ENCODE results near the gene SYPL1. TPM values are rescaled to one million over a fixed set of nuclear protein-coding genes. Genes with fewer than 3 reads are reported as not detected.

The SYPL1 gene
- total and polyA plus RNA-seq, 2 donors (not counting 1 experiment from before 2014, with no cell fraction given), result 58.5 to 130 TPM

- Histone ChIP-seq H3K36me3 (replicated peaks in 1 of 2; ENCODE audit: control extremely low read depth in 1 of 2, control insufficient read depth in 1 of 2, extremely low read depth in 1 of 2, insufficient read depth in 2 of 2, low read length in 1 of 2) (peaks cover 10 to 72% of the 10 kb centered on the region in 2 experiments), H2AFZ (ENCODE audit: insufficient read depth, low read depth, low read length, poor library complexity, severe bottlenecking) (no peak overlapping the region), H3K27me3 (replicated peaks in 1 of 4; ENCODE audit: control extremely low read depth in 1 of 4, control insufficient read depth in 3 of 4, insufficient read depth in 4 of 4, low read length in 3 of 4) (no peaks in the 10 kb centered on the region), H3K4me1 (ENCODE audit: control insufficient read depth in 2 of 2, insufficient read depth in 2 of 2, low read length in 2 of 2) (peaks cover 30 to 61% of the 10 kb centered on the region in 2 donors), H3K27ac (ENCODE audit: low read length in 2 of 2) (peak overlapping the region in 1 of 2 donors; percentile 77), H3K4me2 (replicated peaks; ENCODE audit: low read depth, low read length, poor library complexity, severe bottlenecking) (no peak overlapping the region), H3K79me2 (ENCODE audit: control insufficient read depth, insufficient read depth, low read length) (peaks cover 48% of the 10 kb centered on the region), H3K4me3 (ENCODE audit: control extremely low read depth in 1 of 5, extremely low read depth in 1 of 5, insufficient read depth in 1 of 5, low read depth in 2 of 5, low read length in 4 of 5) (no peak overlapping the region), H4K20me1 (ENCODE audit: control insufficient read depth, insufficient read depth, low read length, poor library complexity, severe bottlenecking) (peaks cover 5% of the 10 kb centered on the region), H3K9me3 (ENCODE audit: control extremely low read depth in 1 of 3, control insufficient read depth in 2 of 3, insufficient read depth in 1 of 3, low read length in 2 of 3) (no peaks in the 10 kb centered on the region), H3K9ac (ENCODE audit: low read length) (no peak overlapping the region)
- intact Hi-C loops (cut with micrococcal nuclease), result loop anchor here (1.0 kb wide), 1 partner anchor 10 kb away; no protein-coding TSS in a partner anchor
- H3K27ac Mint-ChIP-seq, result no peak overlapping the region
- ChIA-PET CTCF (interaction anchor here (1.0 to 9.4 kb wide), 10 partner anchors 9 to 72 kb away, joined by 4 to 185 read pairs (median 8); no protein-coding TSS in a partner anchor), POLR2A (interaction anchor here (0.9 to 4.1 kb wide), 3 partner anchors 13 to 58 kb away, joined by 3 to 21 read pairs (median 3); no protein-coding TSS in a partner anchor)
- no peak for ATAC-seq (ENCODE audit: low read depth)
- TF ChIP-seq EZH2 (IDR thresholded peaks at IDR 0.05; ENCODE audit: borderline replicate concordance, insufficient read depth, low read depth, low read length, poor library complexity, severe bottlenecking) (no peak), CTCF (IDR thresholded peaks at IDR 0.05) (no peak)
- no peak for DNase-seq
- H3K4me1 Mint-ChIP-seq, result peaks cover 66% of the 10 kb centered on the region
- H3K4me3 Mint-ChIP-seq, result no peak overlapping the region
- no peaks in the 10 kb centered on the region for H3K27me3 Mint-ChIP-seq
- H3K9me3 Mint-ChIP-seq (ENCODE audit: insufficient read depth), result no peaks in the 10 kb centered on the region
- no CpG with 5 or more reads among the region's 1 CpG for WGBS (ENCODE audit: insufficient coverage)
Measured at GRCh38 chr7:106095634-106096033, 16.5 kb downstream of the SYPL1 start.

GRCh38 chr7:106094780-106095179 is 17.3 kb downstream of the SYPL1 start:
- Histone ChIP-seq H4K20me1 (ENCODE audit: control insufficient read depth, insufficient read depth, low read length, poor library complexity, severe bottlenecking) (no peaks in the 10 kb centered on the region), H3K4me3 (ENCODE audit: control extremely low read depth in 1 of 5, extremely low read depth in 1 of 5, insufficient read depth in 1 of 5, low read depth in 2 of 5, low read length in 4 of 5) (no peak overlapping the region), H3K36me3 (replicated peaks in 1 of 2; ENCODE audit: control extremely low read depth in 1 of 2, control insufficient read depth in 1 of 2, extremely low read depth in 1 of 2, insufficient read depth in 2 of 2, low read length in 1 of 2) (peaks cover 10 to 78% of the 10 kb centered on the region in 2 experiments), H3K27ac (ENCODE audit: low read length in 2 of 2) (peak overlapping the region in 1 of 2 donors; percentile 77), H3K4me2 (replicated peaks; ENCODE audit: low read depth, low read length, poor library complexity, severe bottlenecking) (no peak overlapping the region), H3K9ac (ENCODE audit: low read length) (no peak overlapping the region), H3K9me3 (ENCODE audit: control extremely low read depth in 1 of 3, control insufficient read depth in 2 of 3, insufficient read depth in 1 of 3, low read length in 2 of 3) (no peaks in the 10 kb centered on the region), H3K27me3 (replicated peaks in 1 of 4; ENCODE audit: control extremely low read depth in 1 of 4, control insufficient read depth in 3 of 4, insufficient read depth in 4 of 4, low read length in 3 of 4) (no peaks in the 10 kb centered on the region), H3K79me2 (ENCODE audit: control insufficient read depth, insufficient read depth, low read length) (peaks cover 39% of the 10 kb centered on the region), H2AFZ (ENCODE audit: insufficient read depth, low read depth, low read length, poor library complexity, severe bottlenecking) (no peak overlapping the region), H3K4me1 (ENCODE audit: control insufficient read depth in 2 of 2, insufficient read depth in 2 of 2, low read length in 2 of 2) (peaks cover 33 to 61% of the 10 kb centered on the region in 2 donors)
- H3K27ac Mint-ChIP-seq, result peak overlapping the region; percentile 54
- ChIA-PET POLR2A (interaction anchor here (0.9 to 4.1 kb wide), 5 partner anchors 14 to 59 kb away, joined by 3 to 21 read pairs (median 9); partner anchors contain the start of gene SYPL1), CTCF (interaction anchor here (0.8 to 9.4 kb wide), 23 partner anchors 8 to 563 kb away, joined by 3 to 185 read pairs (median 6); partner anchors contain the start of gene SYPL1)
- TF ChIP-seq CTCF (IDR thresholded peaks at IDR 0.05) (peak; percentile 24), EZH2 (IDR thresholded peaks at IDR 0.05; ENCODE audit: borderline replicate concordance, insufficient read depth, low read depth, low read length, poor library complexity, severe bottlenecking) (no peak)
- ATAC-seq (ENCODE audit: low read depth) (peak; percentile 60), DNase-seq (peak; percentile 51)
- no peaks in the 10 kb centered on the region for H3K9me3 Mint-ChIP-seq (ENCODE audit: insufficient read depth)
- no peaks in the 10 kb centered on the region for H3K27me3 Mint-ChIP-seq
- intact Hi-C loops (cut with micrococcal nuclease), result loop anchor here (1.0 kb wide), 2 partner anchors 9 to 37 kb away; no protein-coding TSS in a partner anchor
- H3K4me3 Mint-ChIP-seq, result no peak overlapping the region
- H3K4me1 Mint-ChIP-seq, result peaks cover 67% of the 10 kb centered on the region
- 83% methylated on average over 1 of the region's 3 CpGs for WGBS (ENCODE audit: insufficient coverage)

Data from B cell (primary cell).